GM18498 (cell line): ENCODE data around the gene CDIP1.
"Not testable (repeated sequence)": the region's sequence is repeated elsewhere in the genome, so short reads cannot be mapped to it uniquely, and the experiment has no call there.

Experiments
- ATAC-seq: cut with Tn5 transposase; IDR thresholded peaks from one replicate; pipeline ENCODE4 v1.9.1; 2021; ENCODE audit warnings: mild to moderate bottlenecking, moderate library complexity; ENCODE audit not compliant: unreplicated experiment

CDIP1 gene

GRCh38 chr16:4538350-4539235 lies at the start of gene CDIP1:
TSS of gene CDIP1 (minus strand) at chr16:4538773. CDS start at chr16:4514130, 24,643 bp downstream.
- peak; percentile 86 for ATAC-seq

GRCh38 chr16:4586291-4586690 lies 47.7 kb upstream of the CDIP1 start:
- ATAC-seq: no peak

DNA sequence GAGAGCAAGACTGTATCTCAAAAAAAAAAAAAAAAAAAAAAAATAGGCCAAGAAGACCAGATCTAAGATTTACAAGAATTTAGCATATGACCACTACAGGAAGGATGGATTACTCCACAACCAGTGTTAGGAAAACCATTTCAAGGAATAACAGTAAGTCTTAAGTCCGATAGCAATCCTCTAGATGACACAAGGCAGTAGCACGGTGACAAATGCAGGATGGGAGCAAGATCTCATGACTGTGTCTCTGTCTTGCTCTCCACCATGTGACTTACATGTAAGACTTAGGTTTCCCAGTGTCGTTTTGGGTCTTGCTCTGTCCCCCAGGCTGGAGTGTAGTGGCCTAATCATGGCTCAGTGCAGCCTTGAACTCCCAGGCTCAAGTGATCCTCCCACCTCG lies 45.3 kb upstream of the CDIP1 start:
- no peak for ATAC-seq

DNA sequence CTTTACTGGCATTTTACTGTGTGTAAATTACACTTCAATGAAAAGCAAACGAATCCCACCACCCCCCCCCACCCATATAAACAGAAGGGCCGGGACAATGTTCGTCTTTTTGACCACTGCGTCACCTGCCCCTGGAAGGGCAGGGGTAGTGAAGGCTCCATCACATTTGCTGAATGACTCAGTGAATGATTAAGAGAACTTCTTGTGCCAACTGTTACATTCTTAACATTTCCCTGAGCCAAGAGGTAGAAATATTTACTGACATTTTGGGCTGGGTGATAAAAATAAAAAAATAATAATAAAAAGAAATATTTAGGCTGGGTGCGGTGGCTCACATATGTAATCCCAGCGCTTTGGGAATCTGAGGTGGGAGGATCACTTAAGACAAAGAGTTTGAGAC lies 41.7 kb upstream of the CDIP1 start:
- no peak for ATAC-seq

- ATAC-seq: no peak
These were observed 40.5 kb upstream of the CDIP1 start for GRCh38 chr16:4578961-4579530.

DNA sequence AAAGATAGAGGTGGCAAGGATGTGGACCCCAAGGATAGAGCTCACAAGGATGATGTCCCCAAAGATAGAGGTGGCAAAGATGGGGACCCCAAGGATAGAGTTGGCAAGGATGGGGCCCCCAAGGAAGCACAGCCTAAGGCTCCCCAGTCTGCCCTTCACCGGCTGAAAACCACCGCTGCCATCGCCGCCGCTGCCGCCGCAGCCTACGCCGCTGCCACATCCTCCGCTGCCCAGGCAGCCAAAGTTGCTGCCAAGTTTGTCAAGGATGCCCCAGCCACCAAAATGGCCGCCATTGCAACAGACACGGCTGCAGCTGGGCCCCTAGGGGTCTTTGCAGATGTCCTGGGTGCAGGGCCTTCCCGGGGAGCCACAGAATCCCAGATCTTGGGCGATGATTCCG lies 37.4 kb upstream of the CDIP1 start:
- ATAC-seq: no peak

GRCh38 chr16:4574919-4575705 lies 36.5 kb upstream of the CDIP1 start:
- ATAC-seq: no peak

- ATAC-seq: not testable (repeated sequence)
These were observed 35.4 kb upstream of the CDIP1 start for GRCh38 chr16:4573926-4574325.

- ATAC-seq: no peak
These were observed 34.1 kb upstream of the CDIP1 start for GRCh38 chr16:4572715-4573114.

DNA sequence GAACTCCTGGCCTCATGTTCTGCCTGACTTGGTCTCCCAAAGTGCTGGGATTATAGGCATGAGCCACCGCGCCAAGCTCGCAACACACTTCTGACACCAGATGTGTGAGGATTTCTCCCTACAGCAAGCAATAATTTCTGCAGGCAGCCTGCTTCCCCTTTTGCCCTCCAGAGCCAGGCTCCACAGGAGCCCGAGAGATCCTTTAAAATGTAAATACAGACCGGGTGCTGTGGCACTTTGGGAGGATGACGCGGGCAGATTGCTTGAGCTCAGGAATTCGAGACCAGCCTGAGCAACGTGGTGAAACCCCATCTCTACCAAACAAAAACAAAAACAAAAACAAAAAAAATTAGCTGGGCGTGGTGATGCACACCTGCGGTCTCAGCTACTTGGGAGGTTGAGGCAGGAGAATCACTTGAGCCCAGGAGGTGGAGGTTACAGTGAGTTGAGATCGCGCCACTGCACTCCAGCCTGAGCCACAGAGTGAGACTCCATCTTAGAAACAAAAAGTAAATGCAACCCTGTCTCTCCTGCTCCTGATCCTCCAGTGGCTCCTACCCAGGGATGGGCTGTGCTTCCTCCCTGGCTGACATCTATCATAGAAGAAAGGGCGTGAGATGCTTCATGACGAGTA lies 32.2 kb upstream of the CDIP1 start:
- ATAC-seq: no peak

GRCh38 chr16:4570086-4570485 lies 31.5 kb upstream of the CDIP1 start:
- no peak for ATAC-seq

DNA sequence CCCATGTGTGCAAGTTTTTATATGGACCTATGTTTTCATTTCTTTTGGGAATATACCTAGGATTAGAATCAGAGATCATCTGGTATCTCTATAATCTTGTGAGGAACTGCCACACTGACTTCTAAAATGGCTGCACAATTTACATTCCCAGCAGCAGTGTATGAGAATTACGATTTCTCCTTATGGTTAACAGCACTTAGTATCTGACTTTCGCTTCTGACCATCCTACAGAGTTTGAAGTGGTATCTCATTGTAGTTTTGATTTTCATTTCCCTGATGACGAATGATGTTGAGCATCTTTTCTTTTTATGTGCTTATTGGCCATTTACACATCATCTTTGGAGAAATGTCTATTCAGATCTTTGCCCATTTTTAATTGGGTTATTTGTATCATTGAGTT lies 27.6 kb upstream of the CDIP1 start:
- no peak for ATAC-seq

GRCh38 chr16:4564661-4565267 lies 26.2 kb upstream of the CDIP1 start:
- ATAC-seq: no peak

- ATAC-seq: no peak
These were observed 23.0 kb upstream of the CDIP1 start for GRCh38 chr16:4561596-4561995.

DNA sequence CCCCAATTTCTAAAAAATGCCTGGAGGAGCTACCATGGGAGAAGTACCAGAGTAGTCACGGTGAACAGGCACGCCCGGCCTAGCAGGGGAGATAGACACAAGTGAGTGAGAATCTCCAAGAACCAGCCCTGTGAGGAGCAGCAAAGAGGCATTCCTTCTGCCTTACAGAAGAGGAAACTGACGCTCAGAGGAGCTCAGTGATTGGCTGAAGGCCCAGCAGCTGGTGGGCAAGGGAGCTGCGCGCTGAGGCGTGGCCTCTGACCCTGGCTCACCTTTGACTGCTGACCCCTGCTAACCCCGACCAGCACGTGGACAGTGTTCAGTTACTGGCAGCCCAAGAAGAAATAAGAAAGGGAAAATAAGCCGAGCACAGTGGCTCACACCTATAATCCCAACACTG lies 19.4 kb upstream of the CDIP1 start:
- ATAC-seq: no peak

GRCh38 chr16:4556580-4556979 lies 18.0 kb upstream of the CDIP1 start:
- no peak for ATAC-seq

GRCh38 chr16:4556112-4556511 lies 17.5 kb upstream of the CDIP1 start, which contains the start of gene C16orf96:
TSS of gene C16orf96 (plus strand) at chr16:4556340. CDS start at chr16:4556490, 150 bp downstream.
- ATAC-seq: no peak

DNA sequence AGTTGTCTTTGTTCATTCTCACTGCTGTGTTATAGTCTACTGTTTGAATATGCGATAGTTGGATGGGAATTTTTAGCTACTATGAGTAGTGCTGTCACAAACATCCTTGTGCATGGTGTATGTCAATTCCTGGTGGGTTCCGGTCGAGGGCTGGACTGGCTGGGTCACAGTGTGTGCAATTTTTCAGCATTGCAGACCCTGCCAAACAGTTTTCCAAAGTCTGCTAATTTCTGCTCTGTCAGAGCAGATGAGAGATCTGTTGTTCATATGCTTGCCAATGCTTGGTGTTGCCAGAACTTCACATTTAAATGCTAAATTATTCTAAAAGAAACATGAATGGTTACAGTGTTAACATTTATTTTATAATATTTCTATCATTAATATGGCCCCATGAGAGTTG lies 14.0 kb upstream of the CDIP1 start:
- ATAC-seq: no peak

DNA sequence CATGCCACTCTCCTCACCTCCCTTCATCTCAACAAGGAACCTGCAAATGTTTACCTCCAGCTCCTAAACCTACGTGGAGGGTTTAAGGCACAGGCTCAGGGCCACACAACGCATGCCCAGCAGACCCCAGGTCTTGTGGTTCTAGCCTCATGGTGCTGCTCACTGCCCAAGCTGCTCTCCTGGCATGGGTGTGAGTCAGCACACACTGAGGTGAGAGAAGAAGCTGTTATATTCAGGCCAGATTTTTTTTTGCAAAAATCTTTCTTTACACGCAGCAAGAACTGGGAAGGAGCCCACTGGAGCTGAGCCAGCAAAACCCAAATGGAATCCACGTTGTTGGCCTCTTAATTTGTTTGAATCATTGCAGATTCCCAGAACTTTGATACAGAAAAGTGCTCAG lies 12.0 kb upstream of the CDIP1 start:
- no peak for ATAC-seq

DNA sequence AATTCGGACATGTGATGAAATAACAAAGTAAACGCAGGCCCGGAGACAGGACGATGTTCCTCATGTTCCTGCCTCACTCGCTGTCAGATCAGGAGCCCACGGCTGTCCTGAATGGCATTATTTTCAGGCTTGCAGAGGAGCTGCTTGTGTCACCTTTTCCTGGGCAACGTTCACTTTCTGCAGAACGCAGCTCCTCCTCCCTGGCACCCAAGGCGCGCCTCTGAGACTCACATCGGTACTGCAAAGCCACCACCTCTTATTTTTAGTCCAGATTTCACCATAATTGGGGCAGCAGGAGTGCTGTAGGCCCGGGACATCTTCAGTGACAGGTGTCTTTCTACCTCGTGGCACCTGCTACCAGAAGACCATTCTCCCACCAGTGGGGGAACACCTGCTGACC lies 9.6 kb upstream of the CDIP1 start:
- no peak for ATAC-seq

- no peak for ATAC-seq
These were observed 5.9 kb upstream of the CDIP1 start for GRCh38 chr16:4544473-4544872.
